HFFc6 (cell line): Measurements from ENCODE around the gene MTHFR. TPM values are rescaled to one million over a fixed set of nuclear protein-coding genes. Genes with fewer than 3 reads are reported as not detected.

Experiments used
- DNase-seq: peaks from one replicate; pipeline ENCODE4 v3.0.0-alpha.2; 2018
- H3K27ac Mint-ChIP-seq: 2 replicates; pipeline ENCODE4 v1.8.0; 2020; ENCODE audit warnings: mild to moderate bottlenecking, mixed read lengths
- H3K27me3 Mint-ChIP-seq: 2 replicates; pipeline ENCODE4 v1.8.0; 2021; ENCODE audit warnings: mild to moderate bottlenecking, moderate library complexity, mixed read lengths; ENCODE audit not compliant: insufficient read depth
- H3K36me3 Mint-ChIP-seq: 2 replicates; pipeline ENCODE4 v1.8.0; 2021; ENCODE audit warnings: low read depth, mixed read lengths
- H3K4me1 Mint-ChIP-seq: 2 replicates; pipeline ENCODE4 v1.8.0; 2020; ENCODE audit warnings: low read depth, mixed read lengths
- H3K4me3 Mint-ChIP-seq: 2 replicates; pipeline ENCODE4 v1.8.0; 2020; ENCODE audit warnings: mild to moderate bottlenecking, moderate library complexity, mixed read lengths
- H3K9me3 Mint-ChIP-seq: 2 replicates; pipeline ENCODE4 v1.8.0; 2020; ENCODE audit warnings: mild to moderate bottlenecking, mixed read lengths
- CTCF ChIP-seq: fragments of 200-600 bp; sonication (generic); IDR thresholded peaks from 2 replicates; pipeline ENCODE4 v1.5.0; 2021; ENCODE audit warnings: antibody characterized with exemption, mild to moderate bottlenecking
- total RNA-seq, 6 experiments: library from RNA; stranded (reverse); fragmentation: NEBNext Ultra II Directional; extraction: Animal tissue kit (Norgen Biotek cat#: 25700); gene quantifications; 2 replicates in 1 of 6; 3 replicates in 5 of 6; pipeline ENCODE4 v1.2.3, GENCODE V29; 2021

Gene MTHFR
- total RNA-seq, 6 experiments from 2014 or later, result 9.4 to 11.7 (median 10.5) TPM

GRCh38 chr1:11740258-11741192 is 65.2 kb downstream of the MTHFR start:
- TF ChIP-seq CTCF, result no peak
- H3K9me3 Mint-ChIP-seq, result no peaks in the 10 kb centered on the region
- H3K4me3 Mint-ChIP-seq, result no peak overlapping the region
- H3K27ac Mint-ChIP-seq, result no peak overlapping the region
- H3K4me1 Mint-ChIP-seq, result peaks cover 15% of the 10 kb centered on the region
- H3K36me3 Mint-ChIP-seq, result no peaks in the 10 kb centered on the region; the same call in 1 of the 2 replicates
- no peaks in the 10 kb centered on the region; the same call in none of the 2 replicates for H3K27me3 Mint-ChIP-seq
- DNase-seq, result no peak

GRCh38 chr1:11738783-11739182 is 67.0 kb downstream of the MTHFR start:
- Mint-ChIP-seq H3K4me1 (peaks cover 15% of the 10 kb centered on the region), H3K4me3 (no peak overlapping the region), H3K27ac (no peak overlapping the region), H3K27me3 (no peaks in the 10 kb centered on the region; the same call in 1 of the 2 replicates), H3K9me3 (no peaks in the 10 kb centered on the region), H3K36me3 (no peaks in the 10 kb centered on the region; the same call in 1 of the 2 replicates)
- no peak for DNase-seq
- no peak for TF ChIP-seq CTCF

GRCh38 chr1:11738096-11738495 is 67.7 kb downstream of the MTHFR start:
- no peak for TF ChIP-seq CTCF
- Mint-ChIP-seq H3K27ac (no peak overlapping the region), H3K27me3 (no peaks in the 10 kb centered on the region; the same call in 1 of the 2 replicates), H3K9me3 (no peaks in the 10 kb centered on the region), H3K4me3 (no peak overlapping the region), H3K4me1 (peaks cover 15% of the 10 kb centered on the region), H3K36me3 (no peaks in the 10 kb centered on the region; the same call in 1 of the 2 replicates)
- DNase-seq, result no peak

GRCh38 chr1:11736746-11737639 is 68.8 kb downstream of the MTHFR start:
- Mint-ChIP-seq H3K27ac (peak overlapping the region; percentile 93), H3K36me3 (no peaks in the 10 kb centered on the region; the same call in 1 of the 2 replicates), H3K9me3 (no peaks in the 10 kb centered on the region), H3K4me3 (peak overlapping the region; percentile 93), H3K4me1 (peaks cover 23% of the 10 kb centered on the region), H3K27me3 (no peaks in the 10 kb centered on the region; the same call in 1 of the 2 replicates)
- DNase-seq, result peak; percentile 81
- no peak for TF ChIP-seq CTCF
